ENCODE results near the gene TRABD2B.

DNA sequence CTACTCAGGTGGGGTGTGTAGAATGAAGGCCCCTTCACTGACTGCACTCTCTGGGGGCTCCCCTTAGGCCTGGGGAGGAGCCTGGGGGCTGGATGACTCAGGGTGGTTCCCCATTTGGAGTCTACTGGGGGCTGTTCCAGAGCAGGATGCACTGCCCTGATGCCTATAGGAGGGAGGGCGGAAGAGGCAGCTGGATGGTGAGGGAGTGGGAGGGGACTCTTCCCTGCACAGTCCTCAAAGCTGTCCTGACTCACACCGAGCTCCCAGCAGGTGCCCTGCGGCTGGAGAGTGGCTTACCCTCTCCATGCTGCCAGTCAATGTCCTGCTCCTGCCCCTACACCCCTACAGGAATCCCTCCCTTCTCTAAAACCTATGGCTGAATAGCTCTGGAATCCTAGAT is 204.4 kb downstream of the TRABD2B start:
- TF ChIP-seq, protein P1, sequence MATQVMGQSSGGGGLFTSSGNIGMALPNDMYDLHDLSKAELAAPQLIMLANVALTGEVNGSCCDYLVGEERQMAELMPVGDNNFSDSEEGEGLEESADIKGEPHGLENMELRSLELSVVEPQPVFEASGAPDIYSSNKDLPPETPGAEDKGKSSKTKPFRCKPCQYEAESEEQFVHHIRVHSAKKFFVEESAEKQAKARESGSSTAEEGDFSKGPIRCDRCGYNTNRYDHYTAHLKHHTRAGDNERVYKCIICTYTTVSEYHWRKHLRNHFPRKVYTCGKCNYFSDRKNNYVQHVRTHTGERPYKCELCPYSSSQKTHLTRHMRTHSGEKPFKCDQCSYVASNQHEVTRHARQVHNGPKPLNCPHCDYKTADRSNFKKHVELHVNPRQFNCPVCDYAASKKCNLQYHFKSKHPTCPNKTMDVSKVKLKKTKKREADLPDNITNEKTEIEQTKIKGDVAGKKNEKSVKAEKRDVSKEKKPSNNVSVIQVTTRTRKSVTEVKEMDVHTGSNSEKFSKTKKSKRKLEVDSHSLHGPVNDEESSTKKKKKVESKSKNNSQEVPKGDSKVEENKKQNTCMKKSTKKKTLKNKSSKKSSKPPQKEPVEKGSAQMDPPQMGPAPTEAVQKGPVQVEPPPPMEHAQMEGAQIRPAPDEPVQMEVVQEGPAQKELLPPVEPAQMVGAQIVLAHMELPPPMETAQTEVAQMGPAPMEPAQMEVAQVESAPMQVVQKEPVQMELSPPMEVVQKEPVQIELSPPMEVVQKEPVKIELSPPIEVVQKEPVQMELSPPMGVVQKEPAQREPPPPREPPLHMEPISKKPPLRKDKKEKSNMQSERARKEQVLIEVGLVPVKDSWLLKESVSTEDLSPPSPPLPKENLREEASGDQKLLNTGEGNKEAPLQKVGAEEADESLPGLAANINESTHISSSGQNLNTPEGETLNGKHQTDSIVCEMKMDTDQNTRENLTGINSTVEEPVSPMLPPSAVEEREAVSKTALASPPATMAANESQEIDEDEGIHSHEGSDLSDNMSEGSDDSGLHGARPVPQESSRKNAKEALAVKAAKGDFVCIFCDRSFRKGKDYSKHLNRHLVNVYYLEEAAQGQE (IDR thresholded peaks at IDR 0.05; ENCODE audit: low read depth, low read length): no peak
- TF ChIP-seq, protein P2, sequence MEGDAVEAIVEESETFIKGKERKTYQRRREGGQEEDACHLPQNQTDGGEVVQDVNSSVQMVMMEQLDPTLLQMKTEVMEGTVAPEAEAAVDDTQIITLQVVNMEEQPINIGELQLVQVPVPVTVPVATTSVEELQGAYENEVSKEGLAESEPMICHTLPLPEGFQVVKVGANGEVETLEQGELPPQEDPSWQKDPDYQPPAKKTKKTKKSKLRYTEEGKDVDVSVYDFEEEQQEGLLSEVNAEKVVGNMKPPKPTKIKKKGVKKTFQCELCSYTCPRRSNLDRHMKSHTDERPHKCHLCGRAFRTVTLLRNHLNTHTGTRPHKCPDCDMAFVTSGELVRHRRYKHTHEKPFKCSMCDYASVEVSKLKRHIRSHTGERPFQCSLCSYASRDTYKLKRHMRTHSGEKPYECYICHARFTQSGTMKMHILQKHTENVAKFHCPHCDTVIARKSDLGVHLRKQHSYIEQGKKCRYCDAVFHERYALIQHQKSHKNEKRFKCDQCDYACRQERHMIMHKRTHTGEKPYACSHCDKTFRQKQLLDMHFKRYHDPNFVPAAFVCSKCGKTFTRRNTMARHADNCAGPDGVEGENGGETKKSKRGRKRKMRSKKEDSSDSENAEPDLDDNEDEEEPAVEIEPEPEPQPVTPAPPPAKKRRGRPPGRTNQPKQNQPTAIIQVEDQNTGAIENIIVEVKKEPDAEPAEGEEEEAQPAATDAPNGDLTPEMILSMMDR (IDR thresholded peaks at IDR 0.05): no peak
- no peak for TF ChIP-seq CHD2 (IDR thresholded peaks at IDR 0.05; ENCODE audit: low read length, partially characterized antibody)
- TF ChIP-seq, protein P3, sequence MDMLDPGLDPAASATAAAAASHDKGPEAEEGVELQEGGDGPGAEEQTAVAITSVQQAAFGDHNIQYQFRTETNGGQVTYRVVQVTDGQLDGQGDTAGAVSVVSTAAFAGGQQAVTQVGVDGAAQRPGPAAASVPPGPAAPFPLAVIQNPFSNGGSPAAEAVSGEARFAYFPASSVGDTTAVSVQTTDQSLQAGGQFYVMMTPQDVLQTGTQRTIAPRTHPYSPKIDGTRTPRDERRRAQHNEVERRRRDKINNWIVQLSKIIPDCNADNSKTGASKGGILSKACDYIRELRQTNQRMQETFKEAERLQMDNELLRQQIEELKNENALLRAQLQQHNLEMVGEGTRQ (IDR thresholded peaks at IDR 0.05; ENCODE audit: borderline replicate concordance, low read depth, low read length): no peak

Data from SK-N-SH (cell line).